Measurements from ENCODE around the gene NTNG1.

The NTNG1 gene

DNA sequence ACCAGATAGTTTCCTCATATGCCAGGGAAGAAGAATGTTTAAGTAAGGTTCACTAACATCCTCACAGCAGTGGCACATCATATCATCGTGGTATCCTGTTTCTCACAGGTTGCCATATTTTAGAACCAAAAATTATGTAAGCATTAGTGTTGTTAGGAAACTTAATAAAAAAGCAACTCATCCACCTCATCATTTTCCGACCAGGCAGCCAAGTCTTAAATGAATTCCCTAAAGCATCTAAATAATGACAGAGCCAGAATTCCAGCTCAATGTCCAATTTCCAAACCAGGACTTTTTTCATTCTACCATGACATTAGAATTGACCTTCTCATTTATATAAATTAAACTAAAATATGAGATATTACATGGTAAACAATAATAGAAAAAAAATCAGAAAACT lies 272.7 kb downstream of the NTNG1 start:
- DNase-seq (ENCODE audit: low read depth): no peak

DNA sequence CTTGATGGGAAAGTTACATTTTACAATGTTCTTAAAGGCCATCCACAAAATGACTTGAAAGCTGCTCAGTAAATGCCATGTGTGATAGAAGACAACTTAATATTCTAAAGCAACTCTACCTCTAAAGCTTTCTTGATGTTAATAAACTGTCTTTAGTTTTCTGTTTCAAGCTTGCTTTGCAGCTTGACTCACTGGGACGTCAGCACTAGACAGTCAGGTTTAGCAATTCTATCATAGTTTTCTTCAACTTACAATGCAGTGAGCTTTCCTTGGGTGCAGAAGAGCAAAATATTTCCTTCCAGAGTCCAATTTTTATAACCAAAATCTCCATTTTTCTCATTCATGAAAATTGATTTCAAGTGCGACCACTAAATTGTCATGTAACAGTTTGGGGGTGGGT lies 273.1 kb downstream of the NTNG1 start:
- no peak for DNase-seq (ENCODE audit: low read depth)

DNA sequence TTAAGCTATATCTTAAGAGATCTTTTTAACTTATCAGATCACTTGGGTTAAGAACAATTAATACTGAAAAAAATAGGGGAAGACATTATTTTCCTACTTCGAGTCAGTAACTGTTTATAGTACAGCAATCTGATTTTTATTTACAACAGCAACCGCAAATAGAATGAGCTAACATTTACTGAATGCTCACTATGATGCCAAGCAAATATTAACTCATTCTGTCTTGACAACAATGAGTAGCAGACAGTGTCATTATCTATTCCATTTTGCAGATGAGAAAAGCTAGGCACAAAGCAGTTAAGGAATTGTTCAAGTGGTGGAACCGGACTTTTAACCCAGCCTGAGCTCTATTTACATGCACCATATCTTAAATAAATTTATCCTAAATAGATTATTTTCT lies 273.7 kb downstream of the NTNG1 start:
- no peak for DNase-seq (ENCODE audit: low read depth)

DNA sequence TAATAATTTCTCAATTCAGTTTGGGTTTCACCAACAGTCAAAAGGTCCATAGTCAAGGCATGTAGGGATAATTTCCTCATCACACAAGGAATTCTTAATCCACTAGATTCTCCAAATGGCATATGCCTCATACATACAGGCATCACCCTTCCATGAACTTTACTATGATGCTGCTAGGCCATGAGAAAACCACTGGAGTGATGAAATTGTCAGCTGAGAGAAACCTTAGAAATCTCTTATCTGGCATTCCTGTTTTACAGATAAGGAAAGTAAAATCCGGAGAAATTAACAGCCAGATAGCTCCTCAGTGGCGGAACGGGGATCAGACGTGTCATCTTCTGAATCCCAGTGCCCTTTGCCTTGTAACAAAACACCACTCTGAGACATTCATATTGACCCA lies 274.4 kb downstream of the NTNG1 start:
- no peak for DNase-seq (ENCODE audit: low read depth)

DNA sequence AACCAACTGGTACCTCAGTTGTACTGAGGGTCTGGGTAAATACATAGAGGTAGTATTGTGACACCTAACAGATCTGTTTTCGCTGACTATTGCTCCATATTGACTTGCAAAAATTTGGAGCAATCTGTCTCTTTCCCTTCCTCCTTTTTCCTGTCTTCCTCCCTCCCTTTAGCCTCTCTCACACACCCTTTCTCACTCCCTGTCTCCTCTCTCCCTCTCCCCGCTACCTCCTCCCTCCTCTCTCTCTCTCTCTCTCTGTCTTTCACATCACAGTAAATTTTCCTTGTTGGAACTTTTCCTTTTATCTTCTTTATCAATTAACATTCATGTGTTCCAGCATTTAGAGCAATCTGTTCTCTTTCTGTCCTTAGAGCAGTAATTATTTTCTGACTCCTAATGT lies 278.2 kb downstream of the NTNG1 start:
- no peak for DNase-seq (ENCODE audit: low read depth)

DNA sequence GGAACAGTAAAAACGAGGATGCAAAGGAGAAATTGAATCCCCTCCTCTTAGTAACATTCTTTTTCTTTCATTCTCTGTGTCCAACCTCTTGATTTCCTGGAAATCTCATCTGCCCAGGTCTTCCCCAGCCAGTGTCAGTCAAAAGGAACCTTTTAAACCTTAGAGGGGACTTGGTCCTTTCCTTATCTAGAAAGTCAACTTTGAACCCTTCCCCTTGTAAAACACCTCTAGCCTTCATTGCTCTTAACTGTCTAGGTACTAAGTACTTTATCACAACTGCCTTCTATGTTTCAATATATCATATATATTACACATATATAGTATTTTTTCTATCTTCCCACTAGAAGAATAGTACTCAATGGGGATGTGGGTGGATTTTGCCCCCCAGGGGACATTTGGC lies 282.1 kb downstream of the NTNG1 start:
- DNase-seq (ENCODE audit: low read depth): no peak

DNA sequence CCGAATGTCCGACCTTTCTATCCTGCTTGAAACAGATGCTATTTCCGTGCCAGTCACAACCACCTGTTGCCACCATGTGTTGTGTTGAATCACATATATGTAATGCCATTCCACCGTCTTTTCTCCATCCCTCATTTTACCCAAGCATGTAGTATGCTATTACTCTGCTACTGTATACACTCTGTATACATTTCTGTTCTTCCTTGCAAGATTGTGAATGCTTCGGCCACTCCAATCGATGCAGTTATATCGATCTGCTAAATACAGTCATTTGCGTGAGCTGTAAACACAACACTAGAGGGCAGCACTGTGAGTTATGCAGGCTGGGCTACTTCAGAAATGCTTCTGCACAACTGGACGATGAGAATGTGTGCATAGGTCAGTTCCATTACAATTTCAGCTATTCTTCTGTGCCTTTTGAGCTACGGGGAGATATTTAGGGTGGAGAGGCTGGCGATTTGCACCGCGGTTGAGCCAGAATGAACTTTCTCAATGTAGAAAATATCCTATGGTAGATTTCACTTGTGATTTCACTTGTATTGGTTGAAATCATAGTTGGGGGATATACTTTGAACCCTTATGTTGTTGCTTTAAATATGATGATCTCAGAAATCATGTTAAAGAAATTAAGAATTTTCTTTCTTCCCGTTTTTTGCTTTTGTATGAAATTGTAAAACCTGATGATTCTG lies 289.8 kb downstream of the NTNG1 start:
- DNase-seq (ENCODE audit: low read depth): no peak

DNA sequence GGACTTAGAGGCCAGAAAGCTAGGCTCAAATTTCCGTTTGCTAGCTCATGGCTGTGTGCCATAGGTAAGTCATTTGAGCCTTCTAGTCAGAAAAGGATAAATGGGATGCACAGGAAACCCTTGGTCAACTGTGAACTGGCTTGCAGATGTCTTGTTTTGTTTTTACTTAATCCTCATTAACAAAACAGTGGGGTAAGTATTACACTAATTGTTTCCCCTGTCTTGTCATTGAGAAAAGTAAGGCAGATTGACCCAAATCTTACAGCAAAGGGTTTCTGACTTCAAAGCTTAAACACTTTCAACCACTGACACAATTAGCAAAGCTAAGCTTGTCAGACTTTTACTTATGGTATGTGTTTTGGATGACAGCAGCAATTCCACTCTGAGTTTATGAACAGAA lies 291.3 kb downstream of the NTNG1 start:
- no peak for DNase-seq (ENCODE audit: low read depth)

DNA sequence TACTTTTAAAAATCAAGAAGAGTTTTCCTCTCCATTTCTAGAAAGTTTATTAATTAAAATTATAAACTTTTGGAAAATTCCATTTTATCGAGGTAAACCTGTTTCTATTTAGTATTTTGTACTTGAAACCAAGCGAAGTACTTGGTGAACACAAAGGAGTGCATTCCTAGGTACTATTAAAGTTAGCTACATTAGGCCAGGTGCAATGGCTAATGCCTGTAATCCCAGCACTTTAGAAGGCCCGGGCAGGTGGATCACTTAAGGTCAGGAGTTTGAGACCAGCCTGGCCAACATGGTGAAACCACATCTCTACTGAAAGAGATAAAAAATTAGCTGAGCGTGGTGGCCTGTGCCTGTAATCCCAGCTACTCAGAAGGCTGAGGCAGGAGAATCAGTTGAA lies 292.2 kb downstream of the NTNG1 start:
- no peak for DNase-seq (ENCODE audit: low read depth)

DNA sequence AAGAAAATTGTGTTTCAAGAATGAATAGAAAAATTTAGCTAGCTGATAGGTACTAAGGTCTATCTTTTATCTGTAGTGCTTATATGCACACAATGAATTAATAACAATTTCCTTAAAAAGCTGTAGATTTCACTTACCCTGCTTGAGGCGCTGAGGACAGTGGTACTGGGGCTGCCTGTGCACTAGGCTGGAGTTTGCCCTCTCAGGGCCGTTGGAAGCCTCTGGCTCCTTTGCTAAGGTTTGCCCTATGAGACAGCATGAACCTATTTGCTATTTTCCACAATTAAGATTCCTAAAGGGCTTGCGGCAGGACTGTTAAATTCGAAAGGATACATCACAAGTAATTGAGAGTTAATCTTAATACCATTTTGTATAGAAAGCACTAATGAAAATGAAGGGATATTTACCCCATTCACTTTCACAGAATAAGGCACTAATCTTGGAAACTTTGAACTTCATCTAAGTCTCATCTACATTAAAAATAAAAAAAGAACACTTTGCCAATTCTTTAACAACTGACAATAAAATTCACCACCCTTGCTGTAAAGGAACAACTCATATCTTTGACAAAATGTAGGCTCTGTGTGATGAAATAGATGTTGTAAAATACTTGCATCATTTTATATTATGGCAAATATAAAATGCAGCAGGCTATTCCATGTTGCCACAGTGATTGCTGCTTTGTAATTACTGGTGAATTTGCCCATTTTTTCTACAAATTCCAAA lies 293.0 kb downstream of the NTNG1 start:
- DNase-seq (ENCODE audit: low read depth): no peak

DNA sequence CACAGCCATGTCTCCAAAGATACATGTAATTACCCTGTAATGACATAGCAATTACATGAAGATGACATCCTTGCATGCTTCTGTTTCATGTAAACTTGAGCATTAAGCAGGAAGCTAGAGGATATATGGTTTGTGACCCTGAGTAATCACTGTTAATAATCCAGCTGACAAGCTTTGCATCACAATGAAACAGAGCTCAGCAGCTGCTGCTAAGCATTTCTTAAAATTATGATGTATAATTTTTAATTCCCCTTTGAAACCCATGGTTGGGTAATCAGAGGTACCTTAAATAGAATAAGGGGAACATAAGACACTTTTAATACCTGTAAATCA lies 293.5 kb downstream of the NTNG1 start:
- no peak for DNase-seq (ENCODE audit: low read depth)

DNA sequence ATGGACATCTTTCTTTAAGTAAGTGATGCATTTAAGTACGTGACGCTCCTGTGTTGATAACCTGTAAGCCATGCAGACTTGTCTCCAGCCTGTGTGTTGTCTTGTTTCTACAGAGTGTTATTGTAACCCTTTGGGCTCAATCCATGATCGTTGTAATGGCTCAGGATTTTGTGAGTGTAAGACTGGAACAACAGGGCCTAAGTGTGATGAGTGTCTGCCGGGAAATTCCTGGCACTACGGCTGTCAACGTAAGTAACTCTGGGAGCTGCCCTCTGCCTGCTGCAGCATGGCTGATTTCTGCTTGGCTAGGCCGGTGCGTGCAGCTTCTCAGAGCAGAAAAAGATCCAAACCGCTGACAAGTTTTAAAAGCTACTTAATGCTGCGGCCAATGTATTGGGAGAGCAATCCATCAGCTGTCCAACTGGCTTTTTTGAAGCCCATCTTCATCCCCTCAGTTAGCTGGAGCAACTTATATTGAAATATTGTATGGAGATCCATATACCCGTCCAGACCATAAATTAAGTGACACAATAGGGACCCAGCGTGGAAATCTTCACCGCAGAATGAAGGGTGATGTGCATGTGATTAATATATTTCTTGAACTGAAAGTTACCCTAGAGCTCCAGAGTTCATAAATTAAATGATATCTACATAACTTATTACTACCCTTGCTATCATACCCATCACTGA lies 295.9 kb downstream of the NTNG1 start:
- DNase-seq (ENCODE audit: low read depth): no peak

DNA sequence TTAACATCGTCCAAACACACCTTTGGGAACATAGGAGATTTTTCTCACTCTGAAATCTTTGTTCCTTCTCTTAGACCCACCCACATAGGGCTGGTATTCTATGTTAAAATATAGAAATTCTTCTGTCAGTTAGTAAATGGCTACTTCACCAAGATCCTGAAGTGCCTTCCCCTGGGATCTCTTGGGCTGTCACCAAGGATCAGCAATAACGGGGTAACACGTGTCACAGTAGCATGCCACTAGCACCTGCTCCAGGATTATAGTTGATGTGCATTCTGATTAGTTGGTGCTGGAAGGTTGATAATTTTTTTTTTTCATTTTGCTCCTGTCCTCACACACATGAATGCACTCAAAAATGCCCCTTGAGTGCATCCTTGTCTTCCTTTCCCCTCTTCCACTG lies 298.7 kb downstream of the NTNG1 start:
- no peak for DNase-seq (ENCODE audit: low read depth)

DNA sequence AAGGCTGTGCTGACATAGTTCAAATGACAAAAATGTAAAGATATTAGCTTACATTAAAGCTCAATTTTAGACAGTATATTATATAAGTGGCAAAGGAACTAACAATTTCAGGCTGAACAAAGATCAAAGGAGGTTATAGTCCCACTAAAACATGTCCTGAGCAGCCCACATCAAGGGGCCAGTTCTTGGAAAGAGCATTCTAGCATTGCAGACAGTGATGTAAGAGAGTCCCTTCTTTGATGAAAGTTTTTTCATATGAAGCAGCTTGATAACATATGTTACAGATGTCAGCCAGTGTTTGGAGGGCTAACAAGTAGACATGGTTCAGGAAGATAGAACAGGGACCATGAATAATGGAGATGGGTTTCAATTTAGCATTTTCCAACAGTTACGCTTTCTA lies 301.7 kb downstream of the NTNG1 start:
- no peak for DNase-seq (ENCODE audit: low read depth)

DNA sequence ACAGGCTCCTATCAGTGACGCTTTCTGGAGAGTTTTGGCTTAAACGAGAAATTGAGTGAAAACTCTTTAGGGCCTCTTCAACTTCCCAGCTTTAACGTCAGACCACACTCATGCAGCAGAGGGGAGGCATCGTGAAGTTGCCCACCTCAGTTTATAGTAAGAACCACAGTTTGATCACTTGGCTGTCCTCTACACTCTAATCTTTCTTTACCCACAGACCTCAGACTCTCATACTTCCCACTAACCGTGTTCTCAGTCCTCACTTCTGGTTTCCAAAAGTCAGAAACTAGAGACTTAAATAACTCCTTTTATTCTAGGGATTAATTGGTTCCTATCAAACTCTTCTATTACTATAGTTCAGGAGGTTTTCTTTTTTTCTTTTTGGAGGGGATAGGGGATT lies 302.2 kb downstream of the NTNG1 start:
- no peak for DNase-seq (ENCODE audit: low read depth)

DNA sequence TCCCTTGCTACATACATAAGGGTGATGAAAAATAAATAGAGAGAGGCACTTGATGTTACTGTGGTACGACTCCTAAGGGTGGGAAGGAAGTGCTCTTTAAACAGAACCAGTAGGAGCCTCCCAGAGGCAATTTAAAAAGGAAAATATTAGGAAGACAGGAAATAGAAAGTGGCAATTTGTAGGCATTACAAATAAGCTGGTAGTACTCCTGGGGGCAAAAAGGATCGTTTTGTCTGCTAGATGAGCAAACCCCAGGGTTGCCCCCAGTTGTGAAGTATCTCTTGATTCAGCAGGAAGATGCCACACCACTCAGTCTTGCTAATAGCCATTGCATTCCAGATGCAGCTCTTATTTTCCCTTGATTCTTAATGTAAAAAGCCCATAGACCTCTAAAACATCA lies 303.0 kb downstream of the NTNG1 start:
- DNase-seq (ENCODE audit: low read depth): no peak

DNA sequence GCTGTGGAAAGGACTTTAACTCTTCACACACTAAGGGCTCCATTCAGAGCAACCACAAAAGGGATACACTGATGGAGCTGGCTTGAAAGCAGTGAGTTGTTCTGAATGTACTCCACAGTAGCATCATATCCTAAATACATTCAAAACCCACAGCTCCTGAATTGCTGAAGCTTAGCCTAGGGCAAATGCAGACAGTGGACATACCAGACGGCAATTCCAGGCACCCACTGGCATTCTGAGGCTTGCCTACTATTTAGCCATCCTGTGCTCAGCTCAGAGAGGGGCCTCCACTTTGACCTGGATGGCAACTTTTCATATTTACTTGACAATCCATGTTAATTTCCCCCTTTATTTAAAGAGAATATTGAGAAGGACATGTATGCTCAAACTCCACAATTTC lies 303.5 kb downstream of the NTNG1 start:
- DNase-seq (ENCODE audit: low read depth): no peak

DNA sequence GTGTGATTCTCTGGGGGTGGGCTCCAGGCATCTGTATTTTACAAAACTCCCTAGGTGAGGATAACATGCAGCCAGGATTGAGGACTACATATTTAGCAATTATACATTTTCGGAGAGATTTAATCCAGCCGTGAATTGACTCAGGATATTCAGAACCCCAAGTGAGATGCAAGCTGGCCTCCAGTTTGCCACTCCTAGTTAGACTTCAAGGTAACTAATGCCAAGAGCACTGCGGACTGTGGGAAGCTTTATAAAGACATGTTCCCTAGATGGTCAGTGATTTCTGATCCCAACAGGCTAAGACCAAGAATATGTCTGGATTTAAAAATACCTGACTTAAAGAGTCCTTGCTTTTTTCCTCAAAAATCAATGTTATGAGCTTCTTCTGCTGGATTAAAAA lies 308.5 kb downstream of the NTNG1 start:
- no peak for DNase-seq (ENCODE audit: low read depth)

DNA sequence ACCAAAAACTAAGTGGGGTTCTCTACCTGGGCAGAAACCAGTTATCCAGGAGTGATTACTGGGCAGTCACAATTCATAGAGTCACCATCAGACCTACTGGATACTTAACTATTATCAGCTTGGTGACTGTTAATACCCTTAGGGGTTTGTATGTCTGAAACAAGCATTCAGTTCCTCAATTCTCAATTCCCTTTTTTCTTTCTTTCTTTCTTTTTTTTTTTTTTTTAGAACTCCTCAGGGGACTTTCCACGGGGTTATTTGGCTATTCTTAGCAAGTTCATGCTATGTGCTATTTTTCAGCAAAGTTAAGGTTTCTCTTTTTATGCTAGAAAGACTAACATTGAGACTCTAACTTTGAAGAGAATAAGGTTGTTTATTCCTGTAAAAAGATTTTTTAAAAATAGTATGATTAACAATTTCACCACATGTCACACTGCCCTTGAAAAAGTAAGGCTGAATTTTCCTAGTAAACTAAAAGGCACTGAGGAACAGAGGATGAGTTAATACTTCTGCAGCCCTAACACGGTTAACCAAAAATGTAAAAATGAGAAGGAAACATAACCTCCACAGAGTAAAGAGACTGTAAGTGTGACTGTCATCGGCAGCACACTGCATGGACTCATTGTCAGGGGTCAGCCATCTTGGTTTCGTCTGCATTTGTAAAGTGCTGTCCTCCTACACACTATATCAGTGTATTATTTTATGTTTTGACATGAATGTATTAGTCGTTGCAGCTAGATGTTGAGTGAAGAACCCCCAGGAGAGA lies 310.2 kb downstream of the NTNG1 start:
- DNase-seq (ENCODE audit: low read depth): no peak

DNA sequence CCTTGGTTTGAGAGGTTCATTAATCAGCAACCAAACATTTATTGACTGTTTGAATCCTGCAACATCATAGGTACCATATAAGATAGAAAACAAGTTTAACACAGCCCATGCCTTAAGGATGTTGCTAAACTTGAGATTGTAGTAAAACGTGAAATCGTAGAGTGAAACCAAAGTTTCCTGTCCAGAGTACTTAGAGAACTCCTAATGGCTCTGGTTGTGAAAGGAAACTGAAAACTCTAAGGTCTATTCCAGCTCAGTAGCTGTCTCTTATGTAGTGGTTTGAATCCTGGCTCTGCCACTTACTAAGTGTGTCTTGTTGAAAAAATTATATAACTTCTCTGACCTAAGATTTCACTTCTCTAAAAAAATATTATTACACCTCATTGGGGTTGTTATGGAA lies 310.9 kb downstream of the NTNG1 start:
- DNase-seq (ENCODE audit: low read depth): no peak

DNA sequence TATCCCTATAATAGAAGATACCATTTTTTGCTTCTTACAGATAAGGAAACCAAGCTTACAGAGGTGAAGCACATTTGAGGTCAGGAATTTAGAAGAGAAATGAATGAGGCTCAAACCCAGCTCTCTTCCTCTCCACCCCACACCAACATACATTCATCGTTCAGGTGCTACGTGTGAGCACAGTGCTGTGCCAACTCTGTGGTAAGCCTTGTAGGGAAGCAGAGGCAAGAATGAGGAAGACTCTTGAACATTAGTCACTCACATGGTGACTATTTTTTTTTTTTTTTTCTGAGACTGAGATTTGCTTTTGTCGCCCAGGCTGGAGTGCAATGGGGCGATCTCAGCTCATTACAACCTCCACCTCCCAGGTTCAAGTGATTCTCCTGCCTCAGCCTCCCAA lies 314.0 kb downstream of the NTNG1 start:
- DNase-seq (ENCODE audit: low read depth): no peak

DNA sequence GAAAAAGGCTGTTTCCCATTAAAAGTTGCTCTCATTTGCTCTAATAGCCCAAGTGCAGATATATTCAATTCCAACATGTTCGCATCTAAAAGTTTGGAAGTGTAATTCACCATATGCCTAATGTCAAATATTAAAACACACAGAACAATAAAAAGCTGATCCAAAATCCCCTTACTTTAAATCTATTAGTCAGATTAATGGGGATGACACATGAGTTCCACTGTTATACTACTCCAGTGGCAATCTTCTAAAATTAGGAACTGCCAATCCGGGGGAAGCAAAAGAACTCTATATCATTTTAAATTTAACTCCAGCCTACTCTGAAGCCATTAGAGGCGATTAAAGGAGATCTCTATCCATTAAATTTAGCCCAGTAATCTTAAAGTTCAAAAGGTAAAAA lies 317.1 kb downstream of the NTNG1 start:
- no peak for DNase-seq (ENCODE audit: low read depth)

Data from activated T-cell treated with anti-CD3 and anti-CD28 coated beads for 48 hours (primary cell).